ENCODE results near the gene CALCOCO1.

- TF ChIP-seq CTCF (IDR thresholded peaks at IDR 0.05) (no peak), POLR2A (IDR thresholded peaks at IDR 0.05) (no peak), EP300 (IDR thresholded peaks at IDR 0.05) (no peak)
Observed at GRCh38 chr12:53709671-53710070, 17.6 kb downstream of the CALCOCO1 start.
